ENCODE results near the gene ZNF354B. TPM values are rescaled to one million over a fixed set of nuclear protein-coding genes. Genes with fewer than 3 reads are reported as not detected.
"Not testable (repeated sequence)": the region's sequence is repeated elsewhere in the genome, so short reads cannot be mapped to it uniquely, and the experiment has no call there.

The ZNF354B gene
- total and polyA plus RNA-seq, 2 donors from 2014 or later, result 6.4 to 18.3 TPM

- H3K27ac ChIP-seq (ENCODE audit: low read depth in 2 of 2, low read length in 2 of 2), result no peak overlapping the region
- no peak overlapping the region for H3K4me3 ChIP-seq (ENCODE audit: low read length in 3 of 3)
- TF ChIP-seq, protein P1, sequence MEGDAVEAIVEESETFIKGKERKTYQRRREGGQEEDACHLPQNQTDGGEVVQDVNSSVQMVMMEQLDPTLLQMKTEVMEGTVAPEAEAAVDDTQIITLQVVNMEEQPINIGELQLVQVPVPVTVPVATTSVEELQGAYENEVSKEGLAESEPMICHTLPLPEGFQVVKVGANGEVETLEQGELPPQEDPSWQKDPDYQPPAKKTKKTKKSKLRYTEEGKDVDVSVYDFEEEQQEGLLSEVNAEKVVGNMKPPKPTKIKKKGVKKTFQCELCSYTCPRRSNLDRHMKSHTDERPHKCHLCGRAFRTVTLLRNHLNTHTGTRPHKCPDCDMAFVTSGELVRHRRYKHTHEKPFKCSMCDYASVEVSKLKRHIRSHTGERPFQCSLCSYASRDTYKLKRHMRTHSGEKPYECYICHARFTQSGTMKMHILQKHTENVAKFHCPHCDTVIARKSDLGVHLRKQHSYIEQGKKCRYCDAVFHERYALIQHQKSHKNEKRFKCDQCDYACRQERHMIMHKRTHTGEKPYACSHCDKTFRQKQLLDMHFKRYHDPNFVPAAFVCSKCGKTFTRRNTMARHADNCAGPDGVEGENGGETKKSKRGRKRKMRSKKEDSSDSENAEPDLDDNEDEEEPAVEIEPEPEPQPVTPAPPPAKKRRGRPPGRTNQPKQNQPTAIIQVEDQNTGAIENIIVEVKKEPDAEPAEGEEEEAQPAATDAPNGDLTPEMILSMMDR (IDR thresholded peaks at IDR 0.05; ENCODE audit: borderline replicate concordance, extremely low read depth, insufficient read depth), result no peak
- no peak for FAIRE-seq
- H3K27me3 ChIP-seq (ENCODE audit: control insufficient read depth, insufficient read depth, low read length), result no peaks in the 10 kb centered on the region
- DNase-seq, result no peak
- H3K36me3 ChIP-seq (ENCODE audit: control insufficient read depth in 2 of 3, insufficient read depth in 3 of 3, low read length in 3 of 3), result peaks cover 10 to 48% (median 34%) of the 10 kb centered on the region in 3 donors
- H3K9ac ChIP-seq (ENCODE audit: low read length in 3 of 3), result no peak overlapping the region
- no peaks in the 10 kb centered on the region for H3K4me1 ChIP-seq (ENCODE audit: control insufficient read depth in 2 of 3, insufficient read depth in 2 of 3, low read depth in 1 of 3, low read length in 3 of 3)
- peaks cover 0 to 9% (median 7%) of the 10 kb centered on the region in 3 donors for H3K9me3 ChIP-seq (ENCODE audit: control insufficient read depth in 2 of 3, insufficient read depth in 1 of 3, low read length in 3 of 3)
- intact Hi-C loops (cut with DNase I), result no loop called here
Measured at GRCh38 chr5:178869577-178869976, 9.8 kb downstream of the ZNF354B start.

DNA sequence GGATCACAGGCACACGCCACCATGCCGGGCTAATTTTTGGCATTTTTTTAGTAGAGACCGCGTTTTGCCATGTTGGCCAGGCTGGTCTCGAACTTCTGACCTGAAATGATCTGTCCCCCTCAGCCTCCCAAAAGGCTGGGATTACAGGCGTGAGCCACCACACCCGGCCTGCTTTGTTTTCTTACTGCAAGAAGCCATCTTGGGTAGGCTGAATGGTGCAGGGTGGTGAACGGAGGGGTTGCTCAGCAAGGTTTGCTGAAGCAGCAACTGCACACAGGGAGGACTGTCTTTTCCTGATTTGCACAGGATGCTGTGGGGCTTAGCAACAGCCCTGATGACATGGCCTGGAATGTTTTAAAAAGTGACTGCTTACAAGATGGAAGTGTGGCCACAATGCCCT lies 10.7 kb downstream of the ZNF354B start:
- no peak for DNase-seq
- FAIRE-seq, result no peak
- Histone ChIP-seq H3K27me3 (ENCODE audit: control insufficient read depth, insufficient read depth, low read length) (no peaks in the 10 kb centered on the region), H3K27ac (ENCODE audit: low read depth in 2 of 2, low read length in 2 of 2) (no peak overlapping the region), H3K4me3 (ENCODE audit: low read length in 3 of 3) (no peak overlapping the region), H3K9ac (ENCODE audit: low read length in 3 of 3) (no peak overlapping the region), H3K4me1 (ENCODE audit: control insufficient read depth in 2 of 3, insufficient read depth in 2 of 3, low read depth in 1 of 3, low read length in 3 of 3) (no peaks in the 10 kb centered on the region), H3K9me3 (ENCODE audit: control insufficient read depth in 2 of 3, insufficient read depth in 1 of 3, low read length in 3 of 3) (peaks cover 0 to 17% (median 7%) of the 10 kb centered on the region in 3 donors), H3K36me3 (ENCODE audit: control insufficient read depth in 2 of 3, insufficient read depth in 3 of 3, low read length in 3 of 3) (peaks cover 10 to 55% (median 42%) of the 10 kb centered on the region in 3 donors)
- TF ChIP-seq, protein P1 (IDR thresholded peaks at IDR 0.05; ENCODE audit: borderline replicate concordance, extremely low read depth, insufficient read depth), result no peak
- intact Hi-C loops (cut with DNase I), result no loop called here

- H3K4me3 ChIP-seq (ENCODE audit: low read length in 3 of 3), result no peak overlapping the region
- no peaks in the 10 kb centered on the region for H3K27me3 ChIP-seq (ENCODE audit: control insufficient read depth, insufficient read depth, low read length)
- FAIRE-seq, result no peak
- DNase-seq, result no peak
- no peaks in the 10 kb centered on the region for H3K4me1 ChIP-seq (ENCODE audit: control insufficient read depth in 2 of 3, insufficient read depth in 2 of 3, low read depth in 1 of 3, low read length in 3 of 3)
- H3K27ac ChIP-seq (ENCODE audit: low read depth in 2 of 2, low read length in 2 of 2), result no peak overlapping the region
- H3K9ac ChIP-seq (ENCODE audit: low read length in 3 of 3), result no peak overlapping the region
- intact Hi-C loops (cut with DNase I), result no loop called here
- TF ChIP-seq, protein P1 (IDR thresholded peaks at IDR 0.05; ENCODE audit: borderline replicate concordance, extremely low read depth, insufficient read depth), result no peak
- peaks cover 4 to 55% (median 39%) of the 10 kb centered on the region in 3 donors for H3K36me3 ChIP-seq (ENCODE audit: control insufficient read depth in 2 of 3, insufficient read depth in 3 of 3, low read length in 3 of 3)
- peaks cover 0 to 34% (median 7%) of the 10 kb centered on the region in 3 donors for H3K9me3 ChIP-seq (ENCODE audit: control insufficient read depth in 2 of 3, insufficient read depth in 1 of 3, low read length in 3 of 3)
Measured at GRCh38 chr5:178872302-178872701, 12.5 kb downstream of the ZNF354B start.

DNA sequence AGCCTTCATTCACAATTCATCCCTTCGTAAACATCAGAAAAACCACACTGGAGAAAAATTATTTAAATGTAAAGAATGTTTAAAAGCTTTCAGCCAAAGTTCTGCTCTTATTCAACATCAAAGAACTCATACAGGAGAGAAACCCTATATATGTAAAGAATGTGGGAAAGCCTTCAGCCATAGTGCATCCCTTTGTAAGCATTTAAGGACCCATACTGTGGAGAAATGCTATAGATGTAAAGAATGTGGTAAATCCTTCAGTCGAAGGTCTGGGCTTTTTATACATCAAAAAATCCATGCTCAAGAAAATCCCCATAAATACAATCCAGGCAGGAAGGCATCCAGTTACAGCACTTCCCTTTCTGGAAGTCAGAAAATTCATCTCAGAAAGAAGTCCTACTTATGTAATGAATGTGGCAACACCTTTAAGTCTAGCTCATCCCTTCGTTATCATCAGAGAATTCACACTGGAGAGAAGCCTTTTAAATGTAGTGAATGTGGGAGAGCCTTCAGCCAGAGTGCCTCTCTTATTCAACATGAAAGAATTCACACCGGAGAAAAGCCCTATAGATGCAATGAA lies 23.5 kb downstream of the ZNF354B start:
- peaks cover 16 to 35% (median 21%) of the 10 kb centered on the region in 3 donors for H3K36me3 ChIP-seq (ENCODE audit: control insufficient read depth in 2 of 3, insufficient read depth in 3 of 3, low read length in 3 of 3)
- intact Hi-C loops (cut with DNase I), result not testable (repeated sequence)

More for the DNA sequence above, 23.5 kb downstream of the ZNF354B start:
- not testable (repeated sequence) for H3K27me3 ChIP-seq (ENCODE audit: control insufficient read depth, insufficient read depth, low read length); H3K9ac ChIP-seq (ENCODE audit: low read length in 3 of 3); H3K4me1 ChIP-seq (ENCODE audit: control insufficient read depth in 2 of 3, insufficient read depth in 2 of 3, low read depth in 1 of 3, low read length in 3 of 3); FAIRE-seq; DNase-seq; H3K4me3 ChIP-seq (ENCODE audit: low read length in 3 of 3); H3K27ac ChIP-seq (ENCODE audit: low read depth in 2 of 2, low read length in 2 of 2)
- H3K9me3 ChIP-seq (ENCODE audit: control insufficient read depth in 2 of 3, insufficient read depth in 1 of 3, low read length in 3 of 3), result peaks cover 9 to 57% (median 34%) of the 10 kb centered on the region in 3 donors
